ENCODE measurements around the gene SP9. TPM values are rescaled to one million over a fixed set of nuclear protein-coding genes. Genes with fewer than 3 reads are reported as not detected.

Gene SP9
- not detected in 2 replicates for total RNA-seq

GRCh38 chr2:174334781-174335251 lies at the start of gene SP9:
SP9 (plus strand) TSS chr2:174334954; CDS start chr2:174335093, 139 bp downstream.

Other genes with a start within 250 kb of the SP9 start
- 64.0 and 90.4 TPM in 2 replicates for gene OLA1, start 86.4 kb upstream of the SP9 start, total RNA-seq
- 9.0 and 17.8 TPM in 2 replicates for gene SCRN3, start 60.8 kb downstream of the SP9 start, total RNA-seq
- gene GPR155, start 152.1 kb downstream of the SP9 start, total RNA-seq, result 20.5 and 27.5 TPM in 2 replicates